H1 (cell line): ENCODE results near the gene PABPN1. TPM values are rescaled to one million over a fixed set of nuclear protein-coding genes. Genes with fewer than 3 reads are reported as not detected.

Source experiments
- CTCF ChIA-PET: fragments of 300-600 bp; sonication (Branson Sonifier 250); formaldehyde crosslinking; loops from one replicate; lab custom pipeline; 2021; ENCODE audit not compliant: partially characterized antibody; lab: Charles Lee
- POLR2A ChIA-PET: fragments of 300-600 bp; sonication (Branson Sonifier 250); formaldehyde crosslinking; loops from one replicate; lab custom pipeline; 2021; ENCODE audit warnings: inconsistent platforms; ENCODE audit not compliant: partially characterized antibody; lab: Charles Lee
- DNase-seq, 2 experiments: peaks; one replicate each; pipeline versions ENCODE4 v3.0.0 to v3.0.0-alpha.2; 2010 to 2022; ENCODE audit warnings: low spot score in 2 of 2, low read depth in 1 of 2, mixed read lengths in 1 of 2
- FAIRE-seq: peaks from 2 replicates; lab custom pipeline; 2011; peaks lifted over from hg19 to GRCh38; lab: Jason Lieb, UNC
- H2AFZ ChIP-seq: 2 replicates; pipeline ENCODE4 v1.8.1; 2012; ENCODE audit warnings: low read length, inconsistent platforms
- H2AK5ac ChIP-seq: 2 replicates; pipeline ENCODE4 v1.6.1; 2013; ENCODE audit warnings: low read depth, low read length
- H2BK120ac ChIP-seq: replicated peaks from 2 replicates; pipeline ENCODE3; 2013; ENCODE audit warnings: low read depth, low read length, inconsistent platforms
- H2BK12ac ChIP-seq: 2 replicates; pipeline ENCODE4 v1.6.1; 2013; ENCODE audit warnings: low read depth, low read length
- H2BK15ac ChIP-seq: 2 replicates; pipeline ENCODE4 v1.6.1; 2013; ENCODE audit warnings: low read length
- H2BK20ac ChIP-seq: 2 replicates; pipeline ENCODE4 v1.6.1; 2013; ENCODE audit warnings: low read length
- H2BK5ac ChIP-seq: 2 replicates; pipeline ENCODE4 v1.6.1; 2013; ENCODE audit warnings: low read depth, low read length
- H3K14ac ChIP-seq: 2 replicates; pipeline ENCODE4 v1.6.1; 2013; ENCODE audit warnings: inconsistent platforms; ENCODE audit not compliant: insufficient read length
- H3K18ac ChIP-seq: 2 replicates; pipeline ENCODE4 v1.6.1; 2013; ENCODE audit warnings: low read length; ENCODE audit errors: extremely low read depth
- H3K23ac ChIP-seq: 2 replicates; pipeline ENCODE4 v1.6.1; 2013; ENCODE audit warnings: inconsistent platforms; ENCODE audit not compliant: insufficient read length
- H3K23me2 ChIP-seq: 2 replicates; pipeline ENCODE4 v1.6.1; 2013; ENCODE audit warnings: low read depth, low read length
- H3K27ac ChIP-seq: 2 replicates; pipeline ENCODE4 v1.6.1; 2011; ENCODE audit warnings: low read depth, low read length, inconsistent platforms
- H3K27me3 ChIP-seq, 4 experiments: replicated peaks in 1 of 4; 1 replicate in 1 of 4; 2 replicates in 3 of 4; pipeline versions ENCODE4 v1.6.1 to v1.8.1; 2011 to 2013; ENCODE audit warnings: low read length in 3 of 4, mild to moderate bottlenecking in 3 of 4, inconsistent platforms in 2 of 4, mixed read lengths in 2 of 4, moderate library complexity in 1 of 4; ENCODE audit not compliant: control insufficient read depth in 3 of 4, insufficient read depth in 3 of 4; ENCODE audit errors: extremely low read depth in 1 of 4
- H3K36me3 ChIP-seq, 4 experiments: 2 replicates each; pipeline versions ENCODE4 v1.6.1 to v1.8.1; 2011 to 2013; ENCODE audit warnings: mild to moderate bottlenecking in 4 of 4, low read length in 3 of 4, moderate library complexity in 2 of 4, control low read depth in 1 of 4, inconsistent platforms in 1 of 4; ENCODE audit not compliant: insufficient read depth in 4 of 4, control insufficient read depth in 2 of 4
- H3K4ac ChIP-seq: replicated peaks from 2 replicates; pipeline ENCODE3; 2013; ENCODE audit warnings: low read length, low read depth, mixed read lengths, inconsistent platforms; ENCODE audit not compliant: insufficient read length
- H3K4me1 ChIP-seq, 4 experiments: replicated peaks in 1 of 4; 1 replicate in 1 of 4; 2 replicates in 3 of 4; pipeline versions ENCODE4 v1.6.1 to v1.8.1; 2011 to 2013; ENCODE audit warnings: low read length in 3 of 4, inconsistent platforms in 2 of 4, mixed read lengths in 1 of 4; ENCODE audit not compliant: insufficient read depth in 4 of 4, control insufficient read depth in 3 of 4
- H3K4me2 ChIP-seq, 2 experiments: 2 replicates each; pipeline versions ENCODE4 v1.6.1 to v1.8.1; 2011 to 2013; ENCODE audit warnings: low read depth in 2 of 2, low read length in 2 of 2, control low read depth in 1 of 2, inconsistent platforms in 1 of 2, mild to moderate bottlenecking in 1 of 2; ENCODE audit not compliant: insufficient read depth in 1 of 2
- H3K4me3 ChIP-seq, 4 experiments: fragments of 200-600, 300-600 bp in 1 of 4; sonication (generic), shearing (Covaris generic), sonication (Bioruptor Twin) in 1 of 4; 2 replicates each; pipeline versions ENCODE4 v1.5.1 to v1.8.1; 2011 to 2016; ENCODE audit warnings: low read length in 4 of 4, low read depth in 3 of 4, control low read depth in 2 of 4, inconsistent platforms in 2 of 4, mild to moderate bottlenecking in 2 of 4, mixed read lengths in 1 of 4, moderate library complexity in 1 of 4; ENCODE audit not compliant: insufficient read depth in 2 of 4; ENCODE audit errors: extremely low read depth in 1 of 4
- H3K56ac ChIP-seq: replicated peaks from 2 replicates; pipeline ENCODE3; 2013; ENCODE audit warnings: low read depth, mild to moderate bottlenecking, mixed read lengths, low read length, inconsistent platforms; ENCODE audit not compliant: insufficient read length
- H3K79me1 ChIP-seq: 2 replicates; pipeline ENCODE4 v1.6.1; 2013; ENCODE audit warnings: low read depth, low read length, control low read depth
- H3K79me2 ChIP-seq, 2 experiments: 2 replicates each; pipeline versions ENCODE4 v1.6.1 to v1.8.1; 2012 to 2013; ENCODE audit warnings: low read length in 2 of 2, mild to moderate bottlenecking in 2 of 2, inconsistent platforms in 1 of 2; ENCODE audit not compliant: insufficient read depth in 2 of 2, control insufficient read depth in 1 of 2
- H3K9ac ChIP-seq, 4 experiments: replicated peaks in 1 of 4; 1 replicate in 1 of 4; 2 replicates in 3 of 4; pipeline versions ENCODE4 v1.6.1 to v1.8.1; 2011 to 2013; ENCODE audit warnings: low read depth in 3 of 4, low read length in 3 of 4, control low read depth in 2 of 4, mild to moderate bottlenecking in 2 of 4, moderate library complexity in 2 of 4, inconsistent platforms in 1 of 4; ENCODE audit errors: extremely low read depth in 1 of 4
- H3K9me3 ChIP-seq, 2 experiments: 2 replicates each; pipeline versions ENCODE4 v1.6.1 to v1.8.1; 2012 to 2013; ENCODE audit warnings: mild to moderate bottlenecking in 2 of 2, moderate library complexity in 2 of 2, control low read depth in 1 of 2, inconsistent platforms in 1 of 2, low read depth in 1 of 2, low read length in 1 of 2, mixed read lengths in 1 of 2; ENCODE audit not compliant: insufficient read depth in 2 of 2
- H4K20me1 ChIP-seq, 2 experiments: replicated peaks in 1 of 2; 2 replicates each; pipeline versions ENCODE3 to v1.8.1; 2011 to 2013; ENCODE audit warnings: inconsistent platforms in 2 of 2, low read length in 2 of 2, mild to moderate bottlenecking in 1 of 2; ENCODE audit not compliant: insufficient read depth in 2 of 2, control insufficient read depth in 1 of 2
- H4K5ac ChIP-seq: 2 replicates; pipeline ENCODE4 v1.6.1; 2013; ENCODE audit warnings: low read length, low read depth, mixed read lengths, inconsistent platforms; ENCODE audit not compliant: insufficient read length
- H4K8ac ChIP-seq: 2 replicates; pipeline ENCODE4 v1.8.0; 2013; ENCODE audit warnings: mild to moderate bottlenecking, moderate library complexity, low read length, inconsistent platforms; ENCODE audit not compliant: insufficient read depth; ENCODE audit errors: extremely low read depth
- H4K91ac ChIP-seq: replicated peaks from 2 replicates; pipeline ENCODE3; 2013; ENCODE audit warnings: low read length, mixed read lengths, inconsistent platforms; ENCODE audit not compliant: insufficient read length
- ASH2L ChIP-seq: fragments of 200-600, 300-600 bp; sonication (generic); IDR thresholded peaks from one replicate; pipeline ENCODE4 v1.7.1; 2017; ENCODE audit warnings: low read length
- CBX5 ChIP-seq: fragments of 300-800, 300-1000 bp; sonication (generic); IDR thresholded peaks from 2 replicates; pipeline ENCODE4 v1.7.1; 2016; ENCODE audit warnings: antibody characterized with exemption, low read length, low read depth
- CBX8 ChIP-seq: fragments of 300-800, 300-1000 bp; sonication (generic); IDR thresholded peaks from 2 replicates; pipeline ENCODE4 v1.7.1; 2016; ENCODE audit warnings: low read depth, low read length, borderline replicate concordance
- CEBPB ChIP-seq: IDR thresholded peaks from 2 replicates; pipeline ENCODE4 v1.6.1; 2012; ENCODE audit warnings: low read depth, low read length
- EZH2 ChIP-seq: fragments of 200-600 bp; sonication (generic); IDR thresholded peaks from 2 replicates; pipeline ENCODE4 v1.7.1; 2012; ENCODE audit warnings: low read depth, mild to moderate bottlenecking, moderate library complexity, low read length, inconsistent platforms; ENCODE audit not compliant: severe bottlenecking
- GTF2F1 ChIP-seq: IDR thresholded peaks from 2 replicates; pipeline ENCODE4 v1.6.1; 2012; ENCODE audit warnings: low read depth, low read length, improper control_type of control experiment, borderline replicate concordance
- HDAC2 ChIP-seq, 2 experiments: fragments of 300-600 bp in 1 of 2; sonication (generic) in 1 of 2; IDR thresholded peaks; 2 replicates each; pipeline ENCODE4 v1.6.1; 2011 to 2012; ENCODE audit warnings: low read depth in 2 of 2, low read length in 2 of 2, mild to moderate bottlenecking in 2 of 2, moderate library complexity in 2 of 2, borderline replicate concordance in 1 of 2, inconsistent platforms in 1 of 2
- HDAC6 ChIP-seq: IDR thresholded peaks from one replicate; pipeline ENCODE4 v1.7.1; 2012; ENCODE audit warnings: low read depth, mild to moderate bottlenecking, inconsistent platforms, low read length, moderate library complexity
- MAFK ChIP-seq: IDR thresholded peaks from 2 replicates; pipeline ENCODE4 v1.6.1; 2012; ENCODE audit warnings: low read depth, mild to moderate bottlenecking, improper control_type of control experiment, low read length
- NRF1 ChIP-seq: IDR thresholded peaks from 2 replicates; pipeline ENCODE4 v1.6.1; 2011; ENCODE audit warnings: mild to moderate bottlenecking, low read depth, low read length, improper control_type of control experiment
- SRF ChIP-seq: IDR thresholded peaks from 2 replicates; pipeline ENCODE4 v1.6.1; 2011; ENCODE audit warnings: mild to moderate bottlenecking, low read depth, low read length, moderate library complexity
- SUZ12 ChIP-seq: fragments of 200-600 bp; sonication (generic); IDR thresholded peaks from 2 replicates; pipeline ENCODE4 v1.6.1; 2012; ENCODE audit warnings: mild to moderate bottlenecking, inconsistent platforms, low read length, moderate library complexity, mixed read lengths
- TEAD4 ChIP-seq: IDR thresholded peaks from 2 replicates; pipeline ENCODE4 v1.6.1; 2012; ENCODE audit warnings: low read depth, low read length, inconsistent platforms, mixed read lengths
- YY1 ChIP-seq: IDR thresholded peaks from 2 replicates; pipeline ENCODE4 v1.6.1; 2011; ENCODE audit warnings: low read depth, mild to moderate bottlenecking, low read length
- whole genome bisulfite sequencing, 2 experiments: shearing (Covaris generic) in 1 of 2; methylation state at CpG; one replicate each; pipeline versions ENCODE4 v1.1.6 to v1.1.7; 2013 to 2015; ENCODE audit warnings: low lambda C conversion rate in 2 of 2, mixed read lengths in 2 of 2, inconsistent platforms in 1 of 2, low coverage in 1 of 2, missing lambda C conversion rate in 1 of 2; ENCODE audit not compliant: insufficient replicate concordance in 2 of 2, insufficient coverage in 1 of 2, insufficient read length in 1 of 2; ENCODE audit errors: extremely low coverage in 1 of 2, missing lambda C conversion rate in 1 of 2; 5-methylcytosine and 5-hydroxymethylcytosine counted together
- polyA plus RNA-seq, 7 experiments: library from polyadenylated mRNA; depleted of rRNA in 3 of 7; stranded (reverse) in 5 of 7; unstranded in 2 of 7; fragments of >200 nt in 5 of 7; fragments of 200-250 nt in 2 of 7; gene quantifications; 1 replicate in 5 of 7; 2 replicates in 1 of 7; 4 replicates in 1 of 7; pipeline versions ENCODE4 v1.2.1 to v1.2.3, GENCODE V29; 2011 to 2013; ENCODE audit warnings: missing spikeins in 2 of 7, mixed read lengths in 2 of 7
- total RNA-seq: library from RNA; stranded (reverse); fragmentation: NEBNext Ultra II Directional; extraction: Animal tissue kit (Norgen Biotek cat#: 25700); gene quantifications from 2 replicates; pipeline ENCODE4 v1.2.1, GENCODE V29; 2021

The PABPN1 gene
- total and polyA plus RNA-seq, 2 of the 8 experiments (the other 6 are each of a cell fraction or from before 2014, with no cell fraction given): 300 to 331 TPM

DNA sequence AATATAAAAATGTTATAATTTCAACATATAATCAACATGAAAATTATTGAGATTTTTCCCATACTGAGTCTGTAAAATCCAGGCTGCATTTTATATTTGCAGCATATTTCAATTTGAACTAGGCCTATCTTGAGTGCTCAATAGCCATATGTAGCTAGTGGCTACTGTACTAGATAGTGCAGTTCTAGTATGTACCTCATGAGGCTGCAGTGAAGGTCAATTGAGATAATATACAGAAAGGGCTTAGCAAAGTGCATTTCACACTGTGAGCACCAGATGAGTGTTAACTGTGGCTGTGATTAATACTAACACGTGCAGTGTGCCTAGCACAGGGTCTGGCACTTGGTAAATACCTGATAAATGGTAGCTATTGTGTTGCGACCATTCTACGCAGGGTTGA is 36.8 kb downstream of the PABPN1 start:
- Histone ChIP-seq H3K4ac (no peak overlapping the region), H2BK20ac (no peak overlapping the region), H3K23me2 (no peaks in the 10 kb centered on the region), H3K79me2 (no peaks in the 10 kb centered on the region), H3K56ac (no peak overlapping the region), H4K91ac (no peak overlapping the region), H3K27me3 (peaks cover 0 to 8% (median 4%) of the 10 kb centered on the region in 4 experiments; a peak in 4 of 7 replicates), H2BK12ac (no peak overlapping the region), H4K5ac (no peak overlapping the region), H3K18ac (no peak overlapping the region), H3K9ac (no peak overlapping the region), H3K23ac (no peak overlapping the region), H3K9me3 (no peaks in the 10 kb centered on the region), H2BK120ac (no peak overlapping the region), H2BK5ac (no peak overlapping the region), H3K4me3 (no peak overlapping the region), H4K20me1 (peaks cover 8 to 10% of the 10 kb centered on the region in 2 experiments), H3K36me3 (peaks cover 0 to 22% (median 10%) of the 10 kb centered on the region in 4 experiments; a peak in 4 of 8 replicates), H3K4me1 (peaks cover 0 to 2% (median under 1%) of the 10 kb centered on the region in 4 experiments; a peak in 4 of 7 replicates), H3K14ac (no peak overlapping the region), H2AFZ (no peak overlapping the region), H3K4me2 (no peak overlapping the region), H2BK15ac (no peak overlapping the region), H2AK5ac (no peak overlapping the region), H3K27ac (no peak overlapping the region), H4K8ac (no peak overlapping the region), H3K79me1 (no peaks in the 10 kb centered on the region)
- WGBS, 2 experiments: 84% methylated on average over 3 of the region's 3 CpGs; no CpG with 5 or more reads in 1 of the 2 experiments
- DNase-seq (no peak), FAIRE-seq (no peak)
- POLR2A ChIA-PET: interaction anchor here (0.8 to 1.7 kb wide), 3 partner anchors 9 to 36 kb away, joined by 3 to 5 read pairs (median 3); partner anchors contain the start of gene PABPN1
- CTCF ChIA-PET: interaction anchor here (0.6 to 20.9 kb wide), 6 partner anchors 11 to 99 kb away, joined by 3 to 333 read pairs (median 6); partner anchors contain the start of genes CMTM5, IL25 and MYH7
- TF ChIP-seq YY1: no peak
- no peak for TF ChIP-seq GTF2F1
- no peak for TF ChIP-seq SUZ12
- no peak for TF ChIP-seq NRF1
- TF ChIP-seq ASH2L: no peak
- TF ChIP-seq CEBPB: no peak
- TF ChIP-seq CBX5: no peak
- TF ChIP-seq CBX8: no peak
- TF ChIP-seq HDAC6: no peak
- TF ChIP-seq EZH2: no peak
- no peak for TF ChIP-seq MAFK
- TF ChIP-seq SRF: no peak
- no peak for TF ChIP-seq HDAC2 (IDR thresholded peaks at IDR 0.05; ENCODE audit: borderline replicate concordance in 1 of 2, low read depth in 2 of 2, low read length in 2 of 2)
- TF ChIP-seq TEAD4: no peak
